WERI-Rb-1 (cell line): ENCODE results near the gene RFC4.

Experiments
- DNase-seq: peaks from one replicate; pipeline ENCODE4 v3.0.0-alpha.2; 2020
- H3K27ac ChIP-seq: fragments of 250-450 bp; sonication (Bioruptor Pico); 2 replicates; pipeline ENCODE4 v1.5.1; 2020; ENCODE audit warnings: mild to moderate bottlenecking, moderate library complexity
- H3K27me3 ChIP-seq: fragments of 250-450 bp; sonication (Bioruptor Pico); 2 replicates; pipeline ENCODE4 v1.5.1; 2021; ENCODE audit warnings: mild to moderate bottlenecking, low read depth, moderate library complexity; ENCODE audit not compliant: insufficient read depth, severe bottlenecking
- H3K36me3 ChIP-seq: fragments of 250-450 bp; sonication (Bioruptor Pico); 2 replicates; pipeline ENCODE4 v1.5.1; 2020; ENCODE audit warnings: mild to moderate bottlenecking, moderate library complexity
- H3K4me3 ChIP-seq: 2 replicates; pipeline ENCODE4 v1.5.1; 2011; ENCODE audit warnings: low read depth, mild to moderate bottlenecking, control low read depth, low read length
- H3K9me3 ChIP-seq: fragments of 250-450 bp; sonication (Bioruptor Pico); 2 replicates; pipeline ENCODE4 v1.5.1; 2021; ENCODE audit warnings: mild to moderate bottlenecking, moderate library complexity; ENCODE audit not compliant: severe bottlenecking
- CTCF ChIP-seq: IDR thresholded peaks from 2 replicates; pipeline ENCODE4 v1.5.1; 2011; ENCODE audit warnings: low read depth, mild to moderate bottlenecking, control low read depth, inconsistent platforms, low read length

Gene RFC4

GRCh38 chr3:186847437-186847836 is 41.2 kb upstream of the RFC4 start:
- Histone ChIP-seq H3K27ac (no peak overlapping the region), H3K36me3 (no peaks in the 10 kb centered on the region), H3K9me3 (no peaks in the 10 kb centered on the region), H3K27me3 (no peaks in the 10 kb centered on the region), H3K4me3 (no peak overlapping the region)
- TF ChIP-seq CTCF: no peak
- no peak for DNase-seq

GRCh38 chr3:186845756-186846155 is 39.5 kb upstream of the RFC4 start:
- Histone ChIP-seq H3K4me3 (no peak overlapping the region), H3K27ac (no peak overlapping the region), H3K36me3 (no peaks in the 10 kb centered on the region), H3K9me3 (no peaks in the 10 kb centered on the region), H3K27me3 (no peaks in the 10 kb centered on the region)
- TF ChIP-seq CTCF: no peak
- DNase-seq: no peak

- Histone ChIP-seq H3K27ac (no peak overlapping the region), H3K9me3 (no peaks in the 10 kb centered on the region)
- DNase-seq: no peak
Measured at GRCh38 chr3:186844908-186845307, 38.6 kb upstream of the RFC4 start.

GRCh38 chr3:186843039-186843432 is 36.8 kb upstream of the RFC4 start:
- no peaks in the 10 kb centered on the region for H3K27me3 ChIP-seq
- H3K27ac ChIP-seq: no peak overlapping the region
- no peaks in the 10 kb centered on the region for H3K36me3 ChIP-seq
- TF ChIP-seq CTCF: no peak
- no peak overlapping the region for H3K4me3 ChIP-seq
- DNase-seq: no peak
- H3K9me3 ChIP-seq: no peaks in the 10 kb centered on the region

More at GRCh38 chr3:186844908-186845307, 38.6 kb upstream of the RFC4 start:
- Histone ChIP-seq H3K27me3 (no peaks in the 10 kb centered on the region), H3K36me3 (no peaks in the 10 kb centered on the region), H3K4me3 (no peak overlapping the region)
- TF ChIP-seq CTCF: no peak

GRCh38 chr3:186842426-186843038 is 36.2 kb upstream of the RFC4 start, which contains the start of gene ADIPOQ:
ADIPOQ (plus strand) TSS chr3:186842710; CDS start chr3:186853059, 10,349 bp downstream.
- H3K27me3 ChIP-seq: no peaks in the 10 kb centered on the region
- H3K27ac ChIP-seq: no peak within 1 kb of the TSS
- H3K4me3 ChIP-seq: no peak within 1 kb of the TSS
- no peaks in the 10 kb centered on the region for H3K9me3 ChIP-seq
- no peak for DNase-seq
- no peak for TF ChIP-seq CTCF
- no peaks in the 10 kb centered on the region for H3K36me3 ChIP-seq

- TF ChIP-seq CTCF: no peak
- H3K27me3 ChIP-seq: no peaks in the 10 kb centered on the region
- H3K4me3 ChIP-seq: no peak overlapping the region
- H3K27ac ChIP-seq: no peak overlapping the region
- H3K36me3 ChIP-seq: no peaks in the 10 kb centered on the region
- H3K9me3 ChIP-seq: no peaks in the 10 kb centered on the region
- DNase-seq: no peak
Measured at GRCh38 chr3:186841620-186842019, 35.3 kb upstream of the RFC4 start.
